ENCODE data around the gene ZNF593. TPM values are rescaled to one million over a fixed set of nuclear protein-coding genes. Genes with fewer than 3 reads are reported as not detected.

ZNF593 gene
- total and polyA plus RNA-seq, 2 of the 13 experiments (the other 11 are each of a cell fraction or from before 2014, with no cell fraction given) = 37.3 to 55.8 TPM

- TF ChIP-seq GRHL1 (CRISPR knock-in tag; conservative IDR thresholded peaks at IDR 0.05) (no peak), CENPT (CRISPR knock-in tag; IDR thresholded peaks at IDR 0.05; ENCODE audit: low read depth) (no peak), SATB2 (CRISPR knock-in tag; IDR thresholded peaks at IDR 0.05) (no peak), PPARG (CRISPR knock-in tag; conservative IDR thresholded peaks at IDR 0.05) (no peak), TFDP1 (CRISPR knock-in tag; IDR thresholded peaks at IDR 0.05; ENCODE audit: borderline replicate concordance) (peak; percentile 92; the same call in 1 of the 2 replicates), MATR3 (CRISPR knock-in tag; IDR thresholded peaks at IDR 0.05) (no peak), UBTF (CRISPR knock-in tag; IDR thresholded peaks at IDR 0.05) (peak; percentile 88), THRA (CRISPR knock-in tag; IDR thresholded peaks at IDR 0.05; ENCODE audit: borderline replicate concordance) (no peak), RAD21 (CRISPR knock-in tag; IDR thresholded peaks at IDR 0.05) (0 out of 2 replicates have a peak, but pooled peaks have one; percentile 34), FOSL1 (CRISPR knock-in tag; IDR thresholded peaks at IDR 0.05; ENCODE audit: borderline replicate concordance) (no peak), ZBTB20 (CRISPR knock-in tag; IDR thresholded peaks at IDR 0.05; ENCODE audit: borderline replicate concordance, low read depth) (no peak), HMGXB4 (CRISPR knock-in tag; IDR thresholded peaks at IDR 0.05; ENCODE audit: borderline replicate concordance in 1 of 2, low read depth in 1 of 2) (0 out of 4 replicates have a peak, but pooled peaks of 1 of the 2 experiments have one; percentile 38), GMEB2 (CRISPR knock-in tag; IDR thresholded peaks at IDR 0.05; ENCODE audit: low read depth) (no peak), SAP130 (CRISPR knock-in tag; IDR thresholded peaks at IDR 0.05; ENCODE audit: low read depth) (0 out of 2 replicates have a peak, but pooled peaks have one; percentile 16), KDM6A (CRISPR knock-in tag; IDR thresholded peaks at IDR 0.05; ENCODE audit: low read depth) (no peak), CENPX (CRISPR knock-in tag; IDR thresholded peaks at IDR 0.05) (no peak), NR2F6 (IDR thresholded peaks at IDR 0.05) (no peak), NR2F6 (CRISPR knock-in tag; IDR thresholded peaks at IDR 0.05) (no peak)
These were observed 8.1 kb upstream of the ZNF593 start (continued) for GRCh38 chr1:26161415-26162219.
